K562 (cell line): ENCODE data around the gene PIP5KL1. TPM values are rescaled to one million over a fixed set of nuclear protein-coding genes. Genes with fewer than 3 reads are reported as not detected.

Experiments
- ARHGAP35 ChIP-seq: fragments of 450-650 bp; IDR thresholded peaks from 2 replicates; pipeline ENCODE4 v1.6.1; 2018; ENCODE audit not compliant: partially characterized antibody
- IFI16 ChIP-seq: fragments of 250-450 bp; sonication (Bioruptor Pico); IDR thresholded peaks from 2 replicates; pipeline ENCODE4 v2.1.2; 2022; ENCODE audit warnings: mild to moderate bottlenecking, inconsistent platforms
- RNF2 ChIP-seq: sonication (generic); IDR thresholded peaks from 2 replicates; pipeline ENCODE4 v1.6.1; 2016
- SRF ChIP-seq, 2 experiments: fragments of 250-450, 450-650 bp in 1 of 2; sonication (Bioruptor Pico) in 1 of 2; sonication (generic) in 1 of 2; formaldehyde crosslinking; IDR thresholded peaks; 2 replicates each; pipeline versions ENCODE4 v1.5.0 to v1.5.1; 2020 to 2022; ENCODE audit warnings: mild to moderate bottlenecking in 1 of 2, missing genetic modification reagents in 1 of 2
- ZBTB40 ChIP-seq, 2 experiments: fragments of 450-650 bp in 1 of 2; sonication (generic) in 1 of 2; formaldehyde crosslinking in 1 of 2; IDR thresholded peaks; 2 replicates each; pipeline versions ENCODE4 v1.7.1 to v1.9.0; 2016 to 2022; ENCODE audit warnings: inconsistent platforms in 1 of 2, mild to moderate bottlenecking in 1 of 2, missing genetic modification reagents in 1 of 2
- ZNF143 ChIP-seq: sonication (generic); formaldehyde crosslinking; IDR thresholded peaks from 2 replicates; pipeline ENCODE4 v1.9.0; 2022; ENCODE audit warnings: mild to moderate bottlenecking, missing genetic modification reagents
- polyA plus RNA-seq, 8 experiments: library from polyadenylated mRNA; depleted of rRNA in 4 of 8; stranded (reverse) in 5 of 8; unstranded in 3 of 8; fragments of >200 nt; fragmentation: Nextera tagmentation in 2 of 8; fragmentation: Illumina TruSeq in 1 of 8; extraction: Ambion mirVana in 2 of 8; extraction: Trizol in 1 of 8; gene quantifications; 2 replicates each; pipeline versions ENCODE4 v1.2.1 to v1.2.3, GENCODE V29; 2011 to 2014; ENCODE audit warnings: inconsistent platforms in 1 of 8, missing spikeins in 1 of 8
- total RNA-seq, 7 experiments: library from RNA; depleted of rRNA in 6 of 7; stranded (reverse); fragments of >200 nt in 6 of 7; fragmentation: Illumina TruSeq in 2 of 7; extraction: Trizol in 2 of 7; gene quantifications; 2 replicates each; pipeline versions ENCODE4 v1.2.1 to v1.2.3, GENCODE V29; 2011 to 2021; ENCODE audit warnings: low replicate concordance in 1 of 7
- TF ChIP-seq, protein P1 (sequence below): fragments of 450-650 bp; IDR thresholded peaks from 2 replicates; pipeline ENCODE4 v1.6.1; 2018; ENCODE audit not compliant: partially characterized antibody
- TF ChIP-seq, protein P2 (sequence below), 2 experiments: fragments of 200-800 bp in 1 of 2; sonication (Bioruptor generic) in 1 of 2; sonication (generic) in 1 of 2; formaldehyde crosslinking in 1 of 2; IDR thresholded peaks in 1 of 2; conservative IDR thresholded peaks in 1 of 2; 2 replicates each; pipeline versions ENCODE4 v1.5.0 to v1.6.1; 2016 to 2020; ENCODE audit warnings: missing compliant biosample characterization in 1 of 2, missing genetic modification characterization in 1 of 2, missing genetic modification reagents in 1 of 2

The PIP5KL1 gene
- total and polyA plus RNA-seq, 9 of the 15 experiments (the other 6 are each of a cell fraction or from before 2014, with no cell fraction given) = 0.18 to 4.8 (median 1.2) TPM

DNA sequence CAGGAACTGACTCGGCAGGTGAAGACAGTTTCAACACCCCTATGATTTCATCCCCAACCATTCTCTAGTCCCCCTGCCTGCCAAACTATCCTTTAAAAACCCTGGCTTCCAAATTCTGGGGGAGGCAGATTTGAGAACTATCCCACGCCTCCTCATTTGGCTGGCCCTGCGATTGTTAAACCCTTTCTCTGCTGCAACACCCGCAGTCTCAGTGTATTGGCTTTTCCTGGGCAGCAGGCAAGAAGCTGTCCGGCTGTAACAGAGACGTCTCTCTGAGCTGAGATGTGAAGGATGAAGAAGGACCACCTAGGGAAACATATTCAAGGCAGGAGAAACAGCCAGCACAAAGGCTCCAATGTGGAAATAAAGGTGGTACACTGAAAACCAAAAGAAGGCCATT, 37.7 kb downstream of the PIP5KL1 start (continued):
- no peak for TF ChIP-seq ZBTB40 (IDR thresholded peaks at IDR 0.05)
- no peak for TF ChIP-seq ZBTB40 (CRISPR knock-in tag; IDR thresholded peaks at IDR 0.05)
- TF ChIP-seq, protein P1, sequence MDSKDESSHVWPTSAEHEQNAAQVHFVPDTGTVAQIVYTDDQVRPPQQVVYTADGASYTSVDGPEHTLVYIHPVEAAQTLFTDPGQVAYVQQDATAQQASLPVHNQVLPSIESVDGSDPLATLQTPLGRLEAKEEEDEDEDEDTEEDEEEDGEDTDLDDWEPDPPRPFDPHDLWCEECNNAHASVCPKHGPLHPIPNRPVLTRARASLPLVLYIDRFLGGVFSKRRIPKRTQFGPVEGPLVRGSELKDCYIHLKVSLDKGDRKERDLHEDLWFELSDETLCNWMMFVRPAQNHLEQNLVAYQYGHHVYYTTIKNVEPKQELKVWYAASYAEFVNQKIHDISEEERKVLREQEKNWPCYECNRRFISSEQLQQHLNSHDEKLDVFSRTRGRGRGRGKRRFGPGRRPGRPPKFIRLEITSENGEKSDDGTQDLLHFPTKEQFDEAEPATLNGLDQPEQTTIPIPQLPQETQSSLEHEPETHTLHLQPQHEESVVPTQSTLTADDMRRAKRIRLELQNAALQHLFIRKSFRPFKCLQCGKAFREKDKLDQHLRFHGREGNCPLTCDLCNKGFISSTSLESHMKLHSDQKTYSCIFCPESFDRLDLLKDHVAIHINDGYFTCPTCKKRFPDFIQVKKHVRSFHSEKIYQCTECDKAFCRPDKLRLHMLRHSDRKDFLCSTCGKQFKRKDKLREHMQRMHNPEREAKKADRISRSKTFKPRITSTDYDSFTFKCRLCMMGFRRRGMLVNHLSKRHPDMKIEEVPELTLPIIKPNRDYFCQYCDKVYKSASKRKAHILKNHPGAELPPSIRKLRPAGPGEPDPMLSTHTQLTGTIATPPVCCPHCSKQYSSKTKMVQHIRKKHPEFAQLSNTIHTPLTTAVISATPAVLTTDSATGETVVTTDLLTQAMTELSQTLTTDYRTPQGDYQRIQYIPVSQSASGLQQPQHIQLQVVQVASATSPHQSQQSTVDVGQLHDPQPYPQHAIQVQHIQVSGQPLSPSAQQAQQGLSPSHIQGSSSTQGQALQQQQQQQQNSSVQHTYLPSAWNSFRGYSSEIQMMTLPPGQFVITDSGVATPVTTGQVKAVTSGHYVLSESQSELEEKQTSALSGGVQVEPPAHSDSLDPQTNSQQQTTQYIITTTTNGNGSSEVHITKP = no peak
- TF ChIP-seq, protein P2, sequence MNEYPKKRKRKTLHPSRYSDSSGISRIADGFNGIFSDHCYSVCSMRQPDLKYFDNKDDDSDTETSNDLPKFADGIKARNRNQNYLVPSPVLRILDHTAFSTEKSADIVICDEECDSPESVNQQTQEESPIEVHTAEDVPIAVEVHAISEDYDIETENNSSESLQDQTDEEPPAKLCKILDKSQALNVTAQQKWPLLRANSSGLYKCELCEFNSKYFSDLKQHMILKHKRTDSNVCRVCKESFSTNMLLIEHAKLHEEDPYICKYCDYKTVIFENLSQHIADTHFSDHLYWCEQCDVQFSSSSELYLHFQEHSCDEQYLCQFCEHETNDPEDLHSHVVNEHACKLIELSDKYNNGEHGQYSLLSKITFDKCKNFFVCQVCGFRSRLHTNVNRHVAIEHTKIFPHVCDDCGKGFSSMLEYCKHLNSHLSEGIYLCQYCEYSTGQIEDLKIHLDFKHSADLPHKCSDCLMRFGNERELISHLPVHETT (CRISPR knock-in tag; conservative IDR thresholded peaks at IDR 0.05 in 1 of 2, IDR thresholded peaks at IDR 0.05 in 1 of 2) = no peak
- no peak for TF ChIP-seq IFI16
- TF ChIP-seq ZNF143 (CRISPR knock-in tag) = no peak
- no peak for TF ChIP-seq RNF2
- no peak for TF ChIP-seq SRF (CRISPR knock-in tag; IDR thresholded peaks at IDR 0.05)
- no peak for TF ChIP-seq ARHGAP35
